HG03565 (cell line): ENCODE data around the gene TNS1.
"Not testable (repeated sequence)": the region's sequence is repeated elsewhere in the genome, so short reads cannot be mapped to it uniquely, and the experiment has no call there.

ENCODE experiments used
- ATAC-seq: cut with Tn5 transposase; IDR thresholded peaks from one replicate; pipeline ENCODE4 v1.9.1; 2021; ENCODE audit warnings: mild to moderate bottlenecking, moderate library complexity; ENCODE audit not compliant: unreplicated experiment

Gene TNS1

GRCh38 chr2:218030409-218031195 lies 27.8 kb upstream of the TNS1 start:
- ATAC-seq: no peak

GRCh38 chr2:218029366-218030360 lies 26.9 kb upstream of the TNS1 start:
- ATAC-seq: no peak

GRCh38 chr2:218028562-218029348 lies 26.0 kb upstream of the TNS1 start:
- ATAC-seq: no peak

GRCh38 chr2:218028189-218028495 lies 25.3 kb upstream of the TNS1 start:
- no peak for ATAC-seq

GRCh38 chr2:218027426-218028188 lies 24.8 kb upstream of the TNS1 start:
- no peak for ATAC-seq

GRCh38 chr2:218026676-218027425 lies 24.1 kb upstream of the TNS1 start:
- ATAC-seq: no peak

GRCh38 chr2:218026244-218026643 lies 23.4 kb upstream of the TNS1 start:
- no peak for ATAC-seq

- no peak for ATAC-seq
Observed at GRCh38 chr2:218024871-218025270, 22.1 kb upstream of the TNS1 start.

GRCh38 chr2:218024336-218024735 lies 21.5 kb upstream of the TNS1 start:
- no peak for ATAC-seq

GRCh38 chr2:218023636-218024035 lies 20.8 kb upstream of the TNS1 start:
- ATAC-seq: no peak

- ATAC-seq: no peak
Observed at GRCh38 chr2:218022851-218023530, 20.2 kb upstream of the TNS1 start.

- no peak for ATAC-seq
Observed at GRCh38 chr2:218022131-218022850, 19.5 kb upstream of the TNS1 start.

GRCh38 chr2:218021536-218022071 lies 18.8 kb upstream of the TNS1 start:
- no peak for ATAC-seq

GRCh38 chr2:218020966-218021535 lies 18.3 kb upstream of the TNS1 start:
- no peak for ATAC-seq

GRCh38 chr2:218020281-218020680 lies 17.5 kb upstream of the TNS1 start:
- ATAC-seq: no peak

GRCh38 chr2:218019411-218020060 lies 16.7 kb upstream of the TNS1 start:
- no peak for ATAC-seq

GRCh38 chr2:218018842-218019125 lies 16.0 kb upstream of the TNS1 start:
- ATAC-seq: not testable (repeated sequence)
